Measurements from ENCODE around the gene PHF2.

PHF2 gene

GRCh38 chr9:93576258-93577077 is at the start of gene PHF2:
Gene PHF2, plus strand, starts transcription at chr9:93576584. Its CDS starts 190 bp downstream, at chr9:93576774.
- no peak for TF ChIP-seq CTCF (IDR thresholded peaks at IDR 0.05; ENCODE audit: extremely low read depth, insufficient read depth, missing control alignments)
- DNase-seq (ENCODE audit: low spot score) = peak; percentile 83

GRCh38 chr9:93531374-93531773 is 45.0 kb upstream of the PHF2 start:
- in situ Hi-C loops (cut with MboI; ENCODE audit: low pct_unique_long_range_greater_than_20kb, low sequenced_read_pairs, unreplicated experiment) = no loop called here
- TF ChIP-seq CTCF (IDR thresholded peaks at IDR 0.05; ENCODE audit: extremely low read depth, insufficient read depth, missing control alignments) = no peak
- DNase-seq (ENCODE audit: low spot score) = no peak

More at GRCh38 chr9:93576258-93577077, at the start of gene PHF2:
- in situ Hi-C loops (cut with MboI; ENCODE audit: low pct_unique_long_range_greater_than_20kb, low sequenced_read_pairs, unreplicated experiment) = no loop called here

GRCh38 chr9:93532141-93532540 is 44.2 kb upstream of the PHF2 start:
- TF ChIP-seq CTCF (IDR thresholded peaks at IDR 0.05; ENCODE audit: extremely low read depth, insufficient read depth, missing control alignments) = no peak

GRCh38 chr9:93533863-93534262 is 42.5 kb upstream of the PHF2 start:
- in situ Hi-C loops (cut with MboI; ENCODE audit: low pct_unique_long_range_greater_than_20kb, low sequenced_read_pairs, unreplicated experiment) = no loop called here
- no peak for DNase-seq (ENCODE audit: low spot score)
- no peak for TF ChIP-seq CTCF (IDR thresholded peaks at IDR 0.05; ENCODE audit: extremely low read depth, insufficient read depth, missing control alignments)

More at GRCh38 chr9:93532141-93532540, 44.2 kb upstream of the PHF2 start:
- in situ Hi-C loops (cut with MboI; ENCODE audit: low pct_unique_long_range_greater_than_20kb, low sequenced_read_pairs, unreplicated experiment) = no loop called here
- no peak for DNase-seq (ENCODE audit: low spot score)

- in situ Hi-C loops (cut with MboI; ENCODE audit: low pct_unique_long_range_greater_than_20kb, low sequenced_read_pairs, unreplicated experiment) = no loop called here
- TF ChIP-seq CTCF (IDR thresholded peaks at IDR 0.05; ENCODE audit: extremely low read depth, insufficient read depth, missing control alignments) = no peak
- DNase-seq (ENCODE audit: low spot score) = no peak
These were observed 40.2 kb upstream of the PHF2 start for GRCh38 chr9:93536167-93536566.

- in situ Hi-C loops (cut with MboI; ENCODE audit: low pct_unique_long_range_greater_than_20kb, low sequenced_read_pairs, unreplicated experiment) = no loop called here
- no peak for TF ChIP-seq CTCF (IDR thresholded peaks at IDR 0.05; ENCODE audit: extremely low read depth, insufficient read depth, missing control alignments)
- DNase-seq (ENCODE audit: low spot score) = no peak
These were observed 39.5 kb upstream of the PHF2 start for GRCh38 chr9:93536874-93537273.
